Peyer's patch (tissue), 4 donors: Measurements from ENCODE around the gene PCLAF.
"Not testable (repeated sequence)": the region's sequence is repeated elsewhere in the genome, so short reads cannot be mapped to it uniquely, and the experiment has no call there.

ENCODE experiments used
- POLR2A ChIP-seq, 2 donors: fragments of 450-650 bp; IDR thresholded peaks; one replicate each; pipeline ENCODE4 v1.5.1; 2017; ENCODE audit warnings: antibody characterized with exemption in 2 of 2, mild to moderate bottlenecking in 2 of 2, moderate library complexity in 2 of 2
- TF ChIP-seq, protein P1 (sequence below), 6 experiments: fragments of 450-650 bp in 4 of 6; fragments of 200-600 bp in 2 of 6; sonication (generic) in 1 of 6; IDR thresholded peaks; one replicate each; pipeline ENCODE4 v1.5.1; 2017 to 2019; ENCODE audit warnings: antibody characterized with exemption in 6 of 6, mild to moderate bottlenecking in 3 of 6, moderate library complexity in 1 of 6

GRCh38 chr15:64371383-64371782, 9.9 kb downstream of the PCLAF start:
- not testable (repeated sequence) for TF ChIP-seq POLR2A (IDR thresholded peaks at IDR 0.05)
- TF ChIP-seq, protein P1, sequence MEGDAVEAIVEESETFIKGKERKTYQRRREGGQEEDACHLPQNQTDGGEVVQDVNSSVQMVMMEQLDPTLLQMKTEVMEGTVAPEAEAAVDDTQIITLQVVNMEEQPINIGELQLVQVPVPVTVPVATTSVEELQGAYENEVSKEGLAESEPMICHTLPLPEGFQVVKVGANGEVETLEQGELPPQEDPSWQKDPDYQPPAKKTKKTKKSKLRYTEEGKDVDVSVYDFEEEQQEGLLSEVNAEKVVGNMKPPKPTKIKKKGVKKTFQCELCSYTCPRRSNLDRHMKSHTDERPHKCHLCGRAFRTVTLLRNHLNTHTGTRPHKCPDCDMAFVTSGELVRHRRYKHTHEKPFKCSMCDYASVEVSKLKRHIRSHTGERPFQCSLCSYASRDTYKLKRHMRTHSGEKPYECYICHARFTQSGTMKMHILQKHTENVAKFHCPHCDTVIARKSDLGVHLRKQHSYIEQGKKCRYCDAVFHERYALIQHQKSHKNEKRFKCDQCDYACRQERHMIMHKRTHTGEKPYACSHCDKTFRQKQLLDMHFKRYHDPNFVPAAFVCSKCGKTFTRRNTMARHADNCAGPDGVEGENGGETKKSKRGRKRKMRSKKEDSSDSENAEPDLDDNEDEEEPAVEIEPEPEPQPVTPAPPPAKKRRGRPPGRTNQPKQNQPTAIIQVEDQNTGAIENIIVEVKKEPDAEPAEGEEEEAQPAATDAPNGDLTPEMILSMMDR (IDR thresholded peaks at IDR 0.05): not testable (repeated sequence)
